Adrenal gland (tissue), 12 donors: ENCODE data around the gene TBCK. TPM values are rescaled to one million over a fixed set of nuclear protein-coding genes. Genes with fewer than 3 reads are reported as not detected.

Experiments used
- DNase-seq, 7 donors: peaks; one replicate each; pipeline ENCODE4 v3.0.0-alpha.2; 2019 to 2020
- H3K27ac ChIP-seq, 5 donors: fragments of 200-600 bp; sonication (generic) in 4 of 5; 1 replicate in 3 of 5; 2 replicates in 2 of 5; pipeline versions ENCODE4 v1.5.1 to v1.8.0; 2016 to 2020; ENCODE audit warnings: mild to moderate bottlenecking in 1 of 5
- H3K27me3 ChIP-seq: fragments of 200-600 bp; 2 replicates; pipeline ENCODE4 v1.8.0; 2021
- H3K36me3 ChIP-seq, 2 donors: fragments of 200-600 bp; replicated peaks in 1 of 2; 1 replicate in 1 of 2; 2 replicates in 1 of 2; pipeline versions ENCODE4 v1.5.1 to v1.8.0; 2018 to 2022
- H3K4me1 ChIP-seq, 2 donors: fragments of 200-600 bp; replicated peaks in 1 of 2; 1 replicate in 1 of 2; 2 replicates in 1 of 2; pipeline versions ENCODE4 v1.5.1 to v1.8.0; 2018 to 2021
- H3K4me3 ChIP-seq, 4 donors: fragments of 200-600 bp; sonication (generic) in 3 of 4; one replicate each; pipeline ENCODE4 v1.5.1; 2016 to 2018
- H3K9me3 ChIP-seq, 3 donors: fragments of 200-600 bp; sonication (generic) in 1 of 3; replicated peaks in 1 of 3; 1 replicate in 2 of 3; 2 replicates in 1 of 3; pipeline versions ENCODE4 v1.5.1 to v1.8.0; 2016 to 2021
- POLR2A ChIP-seq, 2 donors: fragments of 450-650 bp; IDR thresholded peaks; one replicate each; pipeline ENCODE4 v1.6.1; 2017; ENCODE audit warnings: antibody characterized with exemption in 2 of 2, mild to moderate bottlenecking in 2 of 2, moderate library complexity in 1 of 2
- WGBS, 4 donors: extraction: QIAGEN DNeasy Blood & Tissue Kit in 2 of 4; methylation state at CpG; one replicate each; pipeline versions ENCODE4 v1.1.5 to v1.1.7; 2013 to 2017; 5-methylcytosine and 5-hydroxymethylcytosine counted together
- intact Hi-C, 2 donors: fragments of 100-400 bp; cut with DNase I; formaldehyde crosslinking; loops; one replicate each; pipeline versions ENCODE4 v1.14.1 to v1.15.0; 2022 to 2023
- polyA plus RNA-seq, 3 donors: library from polyadenylated mRNA; stranded (reverse); fragments of 200-250 nt in 2 of 3; fragments of 350-450 nt in 1 of 3; fragmentation: Illumina TruSeq in 1 of 3; extraction: RNeasy Lipid Tissue Mini Kit (QIAGEN cat#74804) in 1 of 3; gene quantifications; one replicate each; pipeline ENCODE4 v1.2.3, GENCODE V29; 2013 to 2014
- total RNA-seq, 9 donors: library from RNA; depleted of rRNA in 4 of 9; stranded (reverse); fragments of >200 nt in 4 of 9; fragments of 120-200 nt in 1 of 9; fragmentation: NEBNext Ultra II Directional in 1 of 9; extraction: Animal tissue kit (Norgen Biotek cat#: 25700) in 1 of 9; gene quantifications; one replicate each; pipeline versions ENCODE4 v1.1.0 to v1.2.4, GENCODE V29; 2013 to 2023
- TF ChIP-seq, protein P1 (sequence below), 6 experiments: fragments of 450-650 bp in 4 of 6; fragments of 200-600 bp in 2 of 6; sonication (generic) in 1 of 6; IDR thresholded peaks; 1 replicate in 5 of 6; 2 replicates in 1 of 6; pipeline versions ENCODE4 v1.5.1 to v1.8.0; 2016 to 2021; ENCODE audit warnings: antibody characterized with exemption in 6 of 6, mild to moderate bottlenecking in 2 of 6, moderate library complexity in 1 of 6
- donor health status: healthy with polysubstance abuse.
- donor health status: Bipolar disorder and iron deficiency.
- donor health status: DM: yes; HTN: yes; CAD: no.
- donor health status: DM: no; HTN: no; CAD: no.
- donor health status: DM: no; HTN: no; CAD: no.
- donor health status: DM: yes; HTN: yes; CAD: no.

TBCK gene
- total and polyA plus RNA-seq, 12 donors: 12.6 to 76.3 (median 39.8) TPM

DNA sequence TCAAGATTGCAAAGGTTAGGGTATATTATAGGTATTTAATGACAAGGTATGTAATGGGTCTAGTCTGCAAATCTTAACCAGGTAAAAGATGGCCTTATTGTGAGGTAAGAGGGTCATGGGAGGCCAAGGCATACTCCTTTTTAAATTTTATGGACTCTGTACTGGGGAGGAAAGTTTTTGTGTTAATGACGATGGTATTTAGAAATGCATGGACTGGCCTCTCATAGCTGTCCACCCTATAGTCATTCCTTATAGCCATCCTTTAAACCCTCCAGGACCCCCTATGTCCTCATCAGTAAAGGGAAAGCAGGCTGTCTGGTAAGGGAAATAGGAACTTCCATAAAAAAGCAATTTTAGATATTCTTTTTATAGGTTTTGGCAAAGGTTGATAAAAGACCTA lies 1.8 kb upstream of the TBCK start:
- Histone ChIP-seq H3K27me3 (no peaks in the 10 kb centered on the region), H3K27ac (no peak overlapping the region), H3K36me3 (no peaks in the 10 kb centered on the region), H3K9me3 (no peaks in the 10 kb centered on the region), H3K4me1 (peaks cover 7 to 41% of the 10 kb centered on the region in 2 donors), H3K4me3 (peak overlapping the region in 1 of 4 donors; percentile 93)
- no peak for TF ChIP-seq POLR2A (IDR thresholded peaks at IDR 0.05)
- TF ChIP-seq, protein P1, sequence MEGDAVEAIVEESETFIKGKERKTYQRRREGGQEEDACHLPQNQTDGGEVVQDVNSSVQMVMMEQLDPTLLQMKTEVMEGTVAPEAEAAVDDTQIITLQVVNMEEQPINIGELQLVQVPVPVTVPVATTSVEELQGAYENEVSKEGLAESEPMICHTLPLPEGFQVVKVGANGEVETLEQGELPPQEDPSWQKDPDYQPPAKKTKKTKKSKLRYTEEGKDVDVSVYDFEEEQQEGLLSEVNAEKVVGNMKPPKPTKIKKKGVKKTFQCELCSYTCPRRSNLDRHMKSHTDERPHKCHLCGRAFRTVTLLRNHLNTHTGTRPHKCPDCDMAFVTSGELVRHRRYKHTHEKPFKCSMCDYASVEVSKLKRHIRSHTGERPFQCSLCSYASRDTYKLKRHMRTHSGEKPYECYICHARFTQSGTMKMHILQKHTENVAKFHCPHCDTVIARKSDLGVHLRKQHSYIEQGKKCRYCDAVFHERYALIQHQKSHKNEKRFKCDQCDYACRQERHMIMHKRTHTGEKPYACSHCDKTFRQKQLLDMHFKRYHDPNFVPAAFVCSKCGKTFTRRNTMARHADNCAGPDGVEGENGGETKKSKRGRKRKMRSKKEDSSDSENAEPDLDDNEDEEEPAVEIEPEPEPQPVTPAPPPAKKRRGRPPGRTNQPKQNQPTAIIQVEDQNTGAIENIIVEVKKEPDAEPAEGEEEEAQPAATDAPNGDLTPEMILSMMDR (IDR thresholded peaks at IDR 0.05): no peak
- WGBS, 4 donors: 77 to 94% (median 81%) methylated on average over 1 of the region's 1 CpG
- DNase-seq: no peak
- intact Hi-C loops: no loop called here

GRCh38 chr4:106316773-106317409 lies 882 bp upstream of the TBCK start:
- Histone ChIP-seq H3K4me1 (peaks cover 7 to 49% of the 10 kb centered on the region in 2 donors), H3K9me3 (no peaks in the 10 kb centered on the region), H3K27me3 (no peaks in the 10 kb centered on the region), H3K36me3 (no peaks in the 10 kb centered on the region), H3K4me3 (peak overlapping the region; percentile 37 to 93 (median 68)), H3K27ac (peak overlapping the region; percentile 76 to 97 (median 93))
- WGBS, 4 donors: 1 to 4% (median 3%) methylated on average over 13 of the region's 13 CpGs
- intact Hi-C loops: no loop called here
- no peak for DNase-seq
- TF ChIP-seq, protein P1 (IDR thresholded peaks at IDR 0.05): no peak
- TF ChIP-seq POLR2A (IDR thresholded peaks at IDR 0.05): no peak

DNA sequence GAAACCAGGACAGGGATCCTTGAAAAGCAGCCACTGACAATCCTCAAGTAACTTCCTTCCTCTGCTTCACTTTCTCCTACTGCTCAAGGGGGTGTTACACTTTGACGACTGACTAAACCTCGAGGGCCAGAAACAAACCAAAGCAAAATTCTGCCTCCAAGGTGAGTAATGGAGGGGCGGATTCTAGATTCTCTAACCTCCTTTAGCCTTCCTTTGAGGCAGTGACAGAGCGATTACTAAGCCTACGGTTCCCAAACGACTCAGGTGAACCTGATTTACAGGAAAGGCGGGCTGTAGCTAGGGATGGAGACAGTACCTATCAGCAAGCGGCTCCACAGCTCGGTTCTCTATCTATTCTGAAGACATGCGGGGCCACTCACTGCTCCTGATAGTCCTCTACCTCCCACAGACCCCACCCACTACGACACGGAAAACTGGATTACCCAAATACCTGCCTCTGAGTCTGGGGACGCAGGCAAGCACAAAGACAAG lies 487 bp downstream of the TBCK start:
- 0 to 1% (median 0%) methylated on average over 13 of the region's 13 CpGs for WGBS, 4 donors
- intact Hi-C loops: no loop called here
- H3K36me3 ChIP-seq: no peaks in the 10 kb centered on the region
- peak overlapping the region; percentile 37 to 93 (median 68) for H3K4me3 ChIP-seq
- H3K27me3 ChIP-seq: no peaks in the 10 kb centered on the region
- peak overlapping the region; percentile 76 to 97 (median 93) for H3K27ac ChIP-seq
- peaks cover 7 to 55% of the 10 kb centered on the region in 2 donors for H3K4me1 ChIP-seq
- no peak for TF ChIP-seq POLR2A (IDR thresholded peaks at IDR 0.05)
- TF ChIP-seq, protein P1 (IDR thresholded peaks at IDR 0.05): no peak
- H3K9me3 ChIP-seq: no peaks in the 10 kb centered on the region
- peak in 2 of 7 donors; percentile 24 to 48 for DNase-seq

- H3K4me1 ChIP-seq: peaks cover 7 to 55% of the 10 kb centered on the region in 2 donors
These were observed 1.0 kb downstream of the TBCK start for GRCh38 chr4:106314960-106315359.

More at GRCh38 chr4:106314960-106315359, 1.0 kb downstream of the TBCK start:
- peak overlapping the region in 2 of 4 donors; percentile 60 to 93 for H3K4me3 ChIP-seq
- no peaks in the 10 kb centered on the region for H3K9me3 ChIP-seq
- TF ChIP-seq, protein P1 (IDR thresholded peaks at IDR 0.05): no peak
- no peak for TF ChIP-seq POLR2A (IDR thresholded peaks at IDR 0.05)
- DNase-seq: no peak
- intact Hi-C loops: no loop called here
- H3K36me3 ChIP-seq: no peaks in the 10 kb centered on the region
- WGBS, 4 donors: 22 to 30% (median 24%) methylated on average over 6 of the region's 6 CpGs
- no peaks in the 10 kb centered on the region for H3K27me3 ChIP-seq
- H3K27ac ChIP-seq: peak overlapping the region in 3 of 5 donors; percentile 92 to 97 (median 94)
